Loucy (cell line): ENCODE measurements around the gene STARD8.

ENCODE experiments used
- EZH2phosphoT487 ChIP-seq: fragments of 200-600 bp; IDR thresholded peaks from 2 replicates; pipeline ENCODE4 v1.6.1; 2018; ENCODE audit warnings: antibody characterized with exemption, mild to moderate bottlenecking, moderate library complexity, borderline replicate concordance
- TF ChIP-seq, protein P1 (sequence below): fragments of 200-600 bp; sonication (generic); conservative IDR thresholded peaks from 2 replicates; pipeline ENCODE4 v1.5.1; 2014; ENCODE audit warnings: mild to moderate bottlenecking, antibody characterized with exemption, low read length

DNA sequence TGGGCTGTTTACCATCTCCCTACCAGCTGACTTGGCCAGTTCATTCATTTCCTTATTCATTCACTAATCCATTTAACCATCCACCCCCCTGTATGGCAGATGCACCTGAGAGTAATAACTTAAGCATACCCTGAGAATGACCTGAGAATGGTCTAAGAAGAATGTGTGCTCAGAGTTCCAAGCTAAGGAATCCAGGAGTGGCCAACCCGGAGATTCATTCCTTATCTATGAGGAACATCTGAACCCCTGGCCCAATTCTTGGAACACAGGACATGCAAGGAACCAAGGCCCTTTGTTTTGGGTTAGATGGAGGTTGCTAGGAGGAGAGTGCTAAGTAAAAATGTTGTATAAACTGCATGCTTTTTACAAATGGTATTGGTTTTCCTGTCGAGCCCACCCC, 13.5 kb upstream of the STARD8 start:
- TF ChIP-seq, protein P1, sequence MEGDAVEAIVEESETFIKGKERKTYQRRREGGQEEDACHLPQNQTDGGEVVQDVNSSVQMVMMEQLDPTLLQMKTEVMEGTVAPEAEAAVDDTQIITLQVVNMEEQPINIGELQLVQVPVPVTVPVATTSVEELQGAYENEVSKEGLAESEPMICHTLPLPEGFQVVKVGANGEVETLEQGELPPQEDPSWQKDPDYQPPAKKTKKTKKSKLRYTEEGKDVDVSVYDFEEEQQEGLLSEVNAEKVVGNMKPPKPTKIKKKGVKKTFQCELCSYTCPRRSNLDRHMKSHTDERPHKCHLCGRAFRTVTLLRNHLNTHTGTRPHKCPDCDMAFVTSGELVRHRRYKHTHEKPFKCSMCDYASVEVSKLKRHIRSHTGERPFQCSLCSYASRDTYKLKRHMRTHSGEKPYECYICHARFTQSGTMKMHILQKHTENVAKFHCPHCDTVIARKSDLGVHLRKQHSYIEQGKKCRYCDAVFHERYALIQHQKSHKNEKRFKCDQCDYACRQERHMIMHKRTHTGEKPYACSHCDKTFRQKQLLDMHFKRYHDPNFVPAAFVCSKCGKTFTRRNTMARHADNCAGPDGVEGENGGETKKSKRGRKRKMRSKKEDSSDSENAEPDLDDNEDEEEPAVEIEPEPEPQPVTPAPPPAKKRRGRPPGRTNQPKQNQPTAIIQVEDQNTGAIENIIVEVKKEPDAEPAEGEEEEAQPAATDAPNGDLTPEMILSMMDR, result no peak
- TF ChIP-seq EZH2phosphoT487, result no peak
